HL-60 (cell line): ENCODE measurements around the gene TAX1BP1.

ENCODE experiments used
- CTCF ChIP-seq: IDR thresholded peaks from one replicate; pipeline ENCODE4 v1.5.1; 2011; ENCODE audit warnings: low read length, control low read depth, inconsistent platforms; ENCODE audit not compliant: insufficient read depth
- POLR2AphosphoS5 ChIP-seq: IDR thresholded peaks from 2 replicates; pipeline ENCODE4 v1.6.1; 2012; ENCODE audit warnings: low read depth

DNA sequence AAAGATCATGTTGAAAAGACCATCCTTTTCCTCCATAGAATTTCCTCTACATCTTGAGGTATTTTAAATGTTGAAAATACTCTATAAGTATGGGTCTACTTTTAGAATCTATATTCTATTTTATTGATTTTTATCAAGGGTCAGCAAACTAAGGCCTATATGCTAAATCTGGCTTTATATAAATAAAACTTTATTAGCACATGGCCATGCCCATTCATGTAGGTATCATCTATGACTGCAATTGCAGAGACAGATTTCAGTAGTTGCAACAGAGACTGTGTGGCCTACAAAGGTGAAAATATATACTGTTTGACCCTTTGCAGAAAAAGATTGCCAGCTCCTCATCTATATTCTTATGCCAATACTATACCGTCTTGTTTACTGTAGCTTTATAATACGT is 72.7 kb downstream of the TAX1BP1 start:
- TF ChIP-seq CTCF (no peak), POLR2AphosphoS5 (no peak)
